ENCODE data around the gene AKT3. TPM values are rescaled to one million over a fixed set of nuclear protein-coding genes. Genes with fewer than 3 reads are reported as not detected.

Gene AKT3
- total RNA-seq, 2 experiments from 2014 or later, result 31.7 to 34.6 TPM

DNA sequence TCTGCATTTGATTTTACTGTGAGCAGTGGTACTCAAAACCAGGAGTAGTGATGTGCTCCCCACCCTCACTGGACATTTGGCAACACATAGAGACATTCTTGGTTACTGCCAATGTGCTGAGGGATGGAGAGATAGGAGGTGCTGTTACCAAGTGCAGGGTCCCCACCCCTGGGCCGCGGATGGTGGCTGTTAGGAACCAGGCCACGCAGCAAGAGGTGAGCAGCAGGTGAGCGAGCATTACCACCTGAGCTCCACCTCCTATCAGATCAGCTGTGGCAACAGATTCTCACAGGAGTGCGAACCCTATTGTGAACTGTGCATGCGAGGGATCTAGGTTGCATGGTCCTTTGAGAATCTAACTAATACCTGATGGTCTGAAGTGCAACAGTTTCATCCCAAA, 95.7 kb downstream of the AKT3 start:
- TF ChIP-seq, protein P1, sequence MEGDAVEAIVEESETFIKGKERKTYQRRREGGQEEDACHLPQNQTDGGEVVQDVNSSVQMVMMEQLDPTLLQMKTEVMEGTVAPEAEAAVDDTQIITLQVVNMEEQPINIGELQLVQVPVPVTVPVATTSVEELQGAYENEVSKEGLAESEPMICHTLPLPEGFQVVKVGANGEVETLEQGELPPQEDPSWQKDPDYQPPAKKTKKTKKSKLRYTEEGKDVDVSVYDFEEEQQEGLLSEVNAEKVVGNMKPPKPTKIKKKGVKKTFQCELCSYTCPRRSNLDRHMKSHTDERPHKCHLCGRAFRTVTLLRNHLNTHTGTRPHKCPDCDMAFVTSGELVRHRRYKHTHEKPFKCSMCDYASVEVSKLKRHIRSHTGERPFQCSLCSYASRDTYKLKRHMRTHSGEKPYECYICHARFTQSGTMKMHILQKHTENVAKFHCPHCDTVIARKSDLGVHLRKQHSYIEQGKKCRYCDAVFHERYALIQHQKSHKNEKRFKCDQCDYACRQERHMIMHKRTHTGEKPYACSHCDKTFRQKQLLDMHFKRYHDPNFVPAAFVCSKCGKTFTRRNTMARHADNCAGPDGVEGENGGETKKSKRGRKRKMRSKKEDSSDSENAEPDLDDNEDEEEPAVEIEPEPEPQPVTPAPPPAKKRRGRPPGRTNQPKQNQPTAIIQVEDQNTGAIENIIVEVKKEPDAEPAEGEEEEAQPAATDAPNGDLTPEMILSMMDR (IDR thresholded peaks at IDR 0.05), result no peak
- ATAC-seq, result no peak

DNA sequence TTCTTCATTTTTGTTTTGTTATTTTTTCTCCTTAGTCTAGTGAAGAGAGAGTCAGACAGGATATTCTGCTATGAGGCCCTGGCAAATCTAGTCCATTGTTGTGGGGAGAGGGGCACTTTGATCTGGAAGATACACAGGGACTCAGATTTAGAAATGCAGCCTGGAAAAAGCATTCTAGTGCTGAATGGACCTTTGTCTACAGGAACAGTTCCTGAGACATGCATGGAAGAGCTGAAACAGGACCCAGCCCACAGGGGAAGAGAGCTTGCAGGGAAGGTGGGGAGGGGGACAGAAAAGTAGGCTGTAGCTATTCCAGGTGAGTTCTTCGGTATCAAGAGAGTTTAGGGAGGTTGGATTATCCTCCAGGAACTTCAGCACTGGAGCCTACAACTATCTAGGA, 98.5 kb downstream of the AKT3 start:
- CTCF ChIA-PET, result interaction anchor here (1.0 to 2.4 kb wide), 5 partner anchors 10 to 522 kb away, joined by 3 to 10 read pairs (median 3); no protein-coding TSS in a partner anchor
- Mint-ChIP-seq H3K4me1 (ENCODE audit: low read depth) (peaks cover 44% of the 10 kb centered on the region), H3K9me3 (no peaks in the 10 kb centered on the region), H3K36me3 (ENCODE audit: low read depth) (peaks cover 2% of the 10 kb centered on the region), H3K27me3 (no peaks in the 10 kb centered on the region), H3K4me3 (no peak overlapping the region), H3K27ac (peak overlapping the region; percentile 10)
- ATAC-seq, result no peak
- POLR2A ChIA-PET, result no interaction called here
- intact Hi-C loops (cut with micrococcal nuclease), result no loop called here
- TF ChIP-seq, protein P1 (IDR thresholded peaks at IDR 0.05), result no peak
- DNase-seq, result no peak

More for the DNA sequence above, 95.7 kb downstream of the AKT3 start:
- H3K27me3 Mint-ChIP-seq, result no peaks in the 10 kb centered on the region
- ChIA-PET CTCF (no interaction called here), POLR2A (no interaction called here)
- DNase-seq, result no peak
- peaks cover 41% of the 10 kb centered on the region for H3K4me1 Mint-ChIP-seq (ENCODE audit: low read depth)
- H3K36me3 Mint-ChIP-seq (ENCODE audit: low read depth), result peaks cover 2% of the 10 kb centered on the region
- H3K27ac Mint-ChIP-seq, result no peak overlapping the region
- intact Hi-C loops (cut with micrococcal nuclease), result no loop called here
- H3K4me3 Mint-ChIP-seq, result no peak overlapping the region
- no peaks in the 10 kb centered on the region for H3K9me3 Mint-ChIP-seq

DNA sequence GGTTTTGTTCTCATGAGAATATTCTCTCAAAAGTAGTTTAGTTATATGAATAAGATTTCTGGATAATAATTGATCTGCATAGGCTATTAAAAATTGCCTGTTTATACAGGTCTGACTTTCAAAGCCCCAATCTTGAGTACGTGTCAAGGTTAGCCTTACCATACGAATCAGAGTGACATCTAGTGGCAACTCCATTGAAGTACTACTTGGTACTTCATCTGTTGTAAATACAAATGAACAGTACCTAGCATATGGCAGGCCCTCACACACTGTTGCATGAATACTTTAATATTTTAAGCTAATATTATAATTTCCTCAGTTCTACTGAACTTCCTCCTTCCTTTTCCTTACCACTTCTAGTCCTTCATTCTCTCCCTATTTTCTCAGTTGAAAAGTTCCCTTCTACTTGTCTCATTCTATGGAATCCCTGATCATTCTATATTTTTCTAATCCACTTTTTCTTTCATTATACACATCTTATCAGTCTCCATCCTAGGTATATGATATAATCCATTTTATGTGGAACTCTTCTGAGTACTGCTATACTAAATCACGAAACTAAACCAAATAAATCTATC, 101.2 kb downstream of the AKT3 start:
- Mint-ChIP-seq H3K9me3 (no peaks in the 10 kb centered on the region), H3K27ac (no peak overlapping the region), H3K36me3 (ENCODE audit: low read depth) (peaks cover 5% of the 10 kb centered on the region), H3K27me3 (no peaks in the 10 kb centered on the region), H3K4me1 (ENCODE audit: low read depth) (peaks cover 34% of the 10 kb centered on the region), H3K4me3 (no peak overlapping the region)
- intact Hi-C loops (cut with micrococcal nuclease), result loop anchor here (5.0 to 10.0 kb wide), 3 partner anchors 274 to 411 kb away; no protein-coding TSS in a partner anchor
- ChIA-PET POLR2A (no interaction called here), CTCF (interaction anchor here (0.6 to 2.0 kb wide), 15 partner anchors 9 to 523 kb away, joined by 3 to 9 read pairs (median 4); no protein-coding TSS in a partner anchor)
- peak; percentile 97 for ATAC-seq
- TF ChIP-seq, protein P1 (IDR thresholded peaks at IDR 0.05), result peak; percentile 73
- peak; percentile 8 for DNase-seq

DNA sequence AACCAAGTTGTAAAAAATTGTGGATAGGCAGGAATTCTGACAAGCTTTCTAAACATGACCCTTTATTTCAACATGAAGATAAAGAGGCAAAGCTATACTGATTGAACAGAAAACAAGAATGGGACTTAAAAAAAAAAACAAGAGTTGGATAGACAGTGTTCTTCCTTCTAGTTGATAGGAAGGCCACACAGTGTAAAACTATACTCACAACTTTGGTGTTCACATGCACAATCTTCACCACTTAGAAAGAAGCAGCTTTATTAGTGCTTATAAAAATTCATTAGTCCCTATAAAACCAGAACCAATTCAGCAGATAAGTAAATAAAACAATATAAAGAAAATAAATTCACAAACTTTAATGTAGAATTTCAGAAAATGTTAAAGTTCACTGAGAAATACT, 101.8 kb downstream of the AKT3 start:
- POLR2A ChIA-PET, result no interaction called here
- Mint-ChIP-seq H3K4me3 (no peak overlapping the region), H3K36me3 (ENCODE audit: low read depth) (peaks cover 6% of the 10 kb centered on the region), H3K9me3 (no peaks in the 10 kb centered on the region), H3K27me3 (no peaks in the 10 kb centered on the region), H3K27ac (no peak overlapping the region), H3K4me1 (ENCODE audit: low read depth) (peaks cover 28% of the 10 kb centered on the region)
- DNase-seq (no peak), ATAC-seq (no peak)
- CTCF ChIA-PET, result interaction anchor here (0.7 to 2.0 kb wide), 9 partner anchors 11 to 524 kb away, joined by 3 to 9 read pairs (median 4); no protein-coding TSS in a partner anchor
- intact Hi-C loops (cut with micrococcal nuclease), result loop anchor here (5.0 to 10.0 kb wide), 3 partner anchors 273 to 411 kb away; no protein-coding TSS in a partner anchor
- TF ChIP-seq, protein P1 (IDR thresholded peaks at IDR 0.05), result no peak

DNA sequence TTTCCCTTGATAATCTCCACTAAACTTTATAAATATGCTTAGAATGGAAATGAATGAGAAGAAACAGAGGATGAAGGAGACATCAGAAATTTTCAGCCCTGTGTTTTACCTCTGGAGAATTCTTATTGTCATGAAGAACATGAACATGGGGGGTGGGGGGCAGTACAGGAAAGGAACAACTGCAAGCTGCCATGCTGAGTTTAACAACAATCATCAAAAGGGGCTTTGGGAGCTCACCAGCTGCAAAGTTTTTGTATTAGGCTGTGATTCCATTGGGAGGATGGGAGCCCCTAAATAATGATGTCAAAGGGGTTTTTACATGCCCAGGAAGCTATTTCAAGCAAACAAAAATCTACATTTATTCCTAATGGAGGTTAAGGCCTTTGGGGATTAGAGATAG, 103.3 kb downstream of the AKT3 start:
- Mint-ChIP-seq H3K27me3 (no peaks in the 10 kb centered on the region), H3K4me1 (ENCODE audit: low read depth) (peaks cover 28% of the 10 kb centered on the region), H3K36me3 (ENCODE audit: low read depth) (peaks cover 6% of the 10 kb centered on the region), H3K4me3 (no peak overlapping the region), H3K27ac (no peak overlapping the region), H3K9me3 (no peaks in the 10 kb centered on the region)
- intact Hi-C loops (cut with micrococcal nuclease), result loop anchor here (5.0 to 10.0 kb wide), 3 partner anchors 272 to 409 kb away; no protein-coding TSS in a partner anchor
- TF ChIP-seq, protein P1 (IDR thresholded peaks at IDR 0.05), result no peak
- ChIA-PET POLR2A (no interaction called here), CTCF (interaction anchor here (0.7 kb wide), 1 partner anchor 9 kb away, joined by 3 read pairs; no protein-coding TSS in a partner anchor)
- DNase-seq, result no peak
- no peak for ATAC-seq
